C4-2B (cell line): Measurements from ENCODE around the gene MAPK1IP1L.

Experiments
- CTCF ChIP-seq: fragments of 450-650 bp; conservative IDR thresholded peaks from 2 replicates; pipeline ENCODE4 v1.5.1; 2017; ENCODE audit warnings: mild to moderate bottlenecking
- ZFX ChIP-seq: fragments of 450-650 bp; IDR thresholded peaks from 2 replicates; pipeline ENCODE4 v1.6.1; 2017

DNA sequence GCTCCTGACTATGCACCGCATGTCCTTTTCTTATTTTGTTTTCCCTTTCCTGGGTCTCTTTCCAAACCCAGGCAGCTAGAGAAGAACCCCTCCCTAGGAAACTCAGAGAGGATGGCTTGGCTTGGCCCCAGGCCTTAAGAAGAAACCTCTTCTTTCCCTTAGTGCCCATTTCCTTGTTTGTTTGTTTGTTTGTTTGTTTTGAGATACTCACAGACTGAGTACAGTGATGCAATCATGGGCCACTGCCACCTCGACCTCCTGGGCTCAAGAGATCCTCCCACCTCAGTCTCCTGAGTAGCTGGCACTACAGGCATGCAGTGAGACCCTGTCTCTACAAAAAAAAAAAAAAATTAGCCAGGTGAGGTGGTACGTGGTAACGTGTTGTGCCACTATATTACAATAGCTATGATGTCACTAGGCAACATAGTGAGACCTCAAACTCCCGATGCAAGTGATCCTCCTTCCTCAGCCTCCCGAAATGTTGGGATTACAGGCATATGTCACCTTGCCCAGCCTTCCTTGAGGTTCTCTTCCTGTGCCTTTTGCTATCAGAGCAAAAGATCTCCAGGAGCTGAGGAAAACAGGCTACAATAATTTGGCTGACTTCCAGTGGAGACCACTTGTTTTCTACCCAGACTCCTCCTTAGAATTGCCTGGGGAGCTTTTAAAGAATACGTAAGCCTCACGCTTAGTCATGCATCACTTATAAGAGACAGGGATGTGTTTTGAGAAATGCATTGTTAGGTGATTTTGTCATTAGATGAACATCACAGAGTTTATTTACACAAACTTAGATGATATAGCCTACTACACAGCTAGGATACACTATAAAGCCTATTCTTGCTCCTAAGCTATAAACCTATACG, 43.1 kb downstream of the MAPK1IP1L start:
- no peak for TF ChIP-seq CTCF
- TF ChIP-seq ZFX = no peak
